Stimulated activated CD4-positive, alpha-beta T cell treated with anti-CD3 and anti-CD28 coated beads, TNF-alpha, amount 100 ng/mL, for 48 hours (primary cell): ENCODE measurements around the gene ULK1.

Experiments
- DNase-seq, 3 donors: peaks; one replicate each; pipeline ENCODE4 v3.0.0-alpha.2; 2020; ENCODE audit warnings: low read depth in 3 of 3

ULK1 gene

DNA sequence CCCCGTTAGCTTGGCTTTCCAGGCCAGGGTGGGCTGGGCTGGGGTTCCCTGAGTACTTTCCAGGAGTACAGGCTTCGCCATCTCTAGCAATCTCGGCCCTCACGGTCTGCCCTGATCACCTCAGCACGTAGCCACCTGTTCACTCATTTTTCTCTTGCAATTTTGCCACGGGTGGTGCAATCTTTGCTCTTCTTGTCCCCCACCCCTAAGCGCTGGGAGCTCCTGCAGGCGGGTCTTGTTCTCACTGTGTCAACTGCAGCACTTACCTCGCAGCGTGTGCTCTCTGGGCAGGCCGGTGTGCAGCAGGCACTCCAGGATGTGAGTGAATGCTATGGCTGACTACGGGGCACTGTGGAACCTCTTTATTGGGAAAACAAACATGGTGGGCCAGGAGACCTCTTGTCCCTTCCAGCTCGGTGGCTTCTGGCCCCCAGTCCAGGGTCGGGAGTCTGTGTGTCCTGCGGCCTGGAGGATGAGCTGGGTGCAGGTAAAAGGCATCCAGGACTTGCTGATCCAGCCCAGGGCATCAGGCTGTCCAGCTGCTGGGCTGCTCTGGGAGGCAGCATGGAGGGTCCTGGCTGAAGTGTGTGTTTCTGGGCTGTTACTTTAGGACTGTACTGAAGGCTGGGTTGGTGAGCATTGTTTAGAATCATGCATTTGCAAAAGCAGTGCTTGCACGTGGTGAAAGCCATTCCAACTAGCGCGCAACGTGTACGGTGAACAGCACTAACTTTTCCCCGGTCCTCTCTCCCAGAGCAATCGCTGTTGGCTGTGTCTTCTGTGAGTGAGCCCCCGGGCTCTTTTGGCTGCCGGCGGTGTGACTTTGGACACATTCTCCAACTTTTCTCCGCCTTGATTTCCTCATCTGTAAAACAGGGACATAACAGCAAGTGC lies 1.5 kb upstream of the ULK1 start:
- DNase-seq, result no peak

DNA sequence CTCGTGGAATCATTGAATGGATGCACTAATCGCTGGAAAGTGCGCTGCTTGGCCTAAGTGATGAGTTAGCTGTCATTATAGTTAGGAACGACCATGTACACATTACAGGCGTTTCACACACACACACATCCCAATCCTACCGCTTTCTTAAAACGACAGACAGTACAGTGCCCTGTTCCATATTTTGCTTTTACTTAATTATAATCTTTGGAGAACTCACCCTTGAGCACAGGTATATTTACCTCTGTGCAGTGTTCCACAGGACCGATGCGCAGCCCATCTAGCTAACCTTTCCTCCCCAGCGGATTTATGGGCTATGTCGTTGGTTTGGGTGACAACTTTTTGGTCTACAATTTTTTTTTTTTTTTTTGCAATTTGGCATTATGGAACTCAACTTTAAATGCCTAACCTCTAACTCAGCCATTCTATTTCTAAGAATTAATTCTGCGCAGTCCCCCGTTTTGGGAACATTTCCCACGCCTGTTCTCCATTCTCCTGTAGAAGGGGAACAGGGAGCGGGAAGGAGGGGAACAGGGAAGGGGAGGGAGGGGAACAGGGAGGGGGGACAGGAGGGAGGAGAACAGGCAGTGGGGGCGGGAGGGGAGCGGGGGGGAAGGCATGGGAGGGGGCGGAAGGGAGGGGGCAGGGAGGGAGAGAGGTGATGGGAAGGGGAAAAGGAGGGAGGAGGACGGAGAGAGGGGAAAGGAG lies 663 bp upstream of the ULK1 start:
- no peak for DNase-seq

DNA sequence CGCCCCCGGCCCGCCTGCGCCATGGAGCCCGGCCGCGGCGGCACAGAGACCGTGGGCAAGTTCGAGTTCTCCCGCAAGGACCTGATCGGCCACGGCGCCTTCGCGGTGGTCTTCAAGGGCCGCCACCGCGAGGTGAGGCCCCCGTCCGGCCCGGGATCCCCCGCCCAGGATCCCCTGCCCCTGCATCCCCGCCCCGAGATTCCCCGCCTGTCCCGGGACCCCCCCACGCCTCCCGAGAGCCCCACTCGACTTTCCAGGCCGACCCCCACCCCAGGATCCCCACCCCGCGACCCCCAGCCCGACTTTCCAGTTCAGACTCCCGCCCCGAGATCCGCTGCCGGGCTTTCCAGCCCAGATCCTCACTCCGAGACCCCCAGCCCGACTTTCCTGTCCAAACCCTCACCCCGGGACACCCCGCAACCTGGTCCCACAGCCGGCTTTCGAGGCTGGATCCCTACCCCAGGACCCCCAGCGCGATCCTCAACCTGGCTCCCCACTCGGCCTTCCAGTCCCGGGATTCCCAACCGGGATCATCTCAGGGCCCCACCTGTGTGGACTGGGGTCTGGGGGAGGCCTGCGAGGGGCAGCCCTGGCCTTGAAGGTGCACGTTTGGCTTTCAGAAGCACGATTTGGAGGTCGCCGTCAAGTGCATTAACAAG lies 688 bp downstream of the ULK1 start:
- DNase-seq, result no peak

DNA sequence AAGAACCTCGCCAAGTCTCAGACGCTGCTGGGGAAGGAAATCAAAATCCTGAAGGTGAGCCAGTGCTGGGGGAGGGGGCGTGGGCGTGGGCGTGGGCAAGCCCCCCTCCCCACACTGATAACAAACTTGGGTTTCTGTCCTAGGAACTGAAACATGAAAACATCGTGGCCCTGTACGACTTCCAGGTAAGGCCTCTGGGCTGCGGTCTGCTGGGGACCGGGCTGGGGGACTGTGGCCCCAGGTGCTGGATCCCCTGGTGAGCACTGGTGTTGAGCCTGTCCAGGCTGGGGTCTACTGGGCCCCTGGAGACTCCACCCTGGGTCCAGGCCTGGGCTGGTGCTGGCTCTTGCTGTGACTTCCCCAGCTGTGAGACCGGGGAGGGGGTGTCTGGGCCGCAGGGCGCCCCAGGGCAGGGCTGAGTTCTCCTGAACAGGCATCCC lies 1.2 kb downstream of the ULK1 start:
- DNase-seq, result no peak

DNA sequence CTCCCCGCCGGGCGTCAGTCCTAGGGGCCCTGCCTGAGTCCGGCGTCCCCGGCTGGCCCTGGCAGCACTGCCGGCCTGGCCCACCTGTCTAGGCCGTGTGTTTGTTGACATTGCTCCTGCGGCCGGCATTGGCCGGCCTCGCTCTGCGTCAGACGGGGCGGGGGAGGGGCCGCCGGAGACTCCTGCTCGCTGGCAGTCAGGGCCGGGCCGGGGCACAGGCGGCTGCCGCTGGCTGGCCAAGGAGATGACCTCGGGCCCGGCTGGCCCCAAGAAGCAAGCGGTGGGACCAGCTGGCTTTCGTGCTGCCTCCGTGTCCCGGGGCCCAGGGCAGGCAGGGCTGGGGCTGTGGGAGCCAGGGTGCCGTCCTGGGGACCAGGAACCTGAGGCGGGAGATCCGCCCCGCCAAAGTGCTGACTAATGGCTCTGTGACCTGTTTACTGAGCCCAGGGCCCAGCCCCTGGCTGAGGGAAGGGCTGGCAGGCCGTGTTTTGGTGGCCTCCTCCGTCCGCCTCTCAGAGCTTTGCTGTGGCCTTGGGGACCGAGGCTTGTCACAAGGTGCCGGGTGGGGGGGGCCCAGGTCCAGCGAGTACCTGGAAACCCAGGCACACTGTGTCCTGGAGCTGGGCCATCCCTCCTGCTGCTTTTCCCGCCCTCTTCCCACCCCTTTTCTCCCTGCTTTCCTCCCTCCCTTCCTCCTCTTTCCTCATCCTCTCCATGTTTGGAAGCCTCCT lies 1.8 kb downstream of the ULK1 start:
- DNase-seq, result peak; percentile 20 to 71 (median 39)

DNA sequence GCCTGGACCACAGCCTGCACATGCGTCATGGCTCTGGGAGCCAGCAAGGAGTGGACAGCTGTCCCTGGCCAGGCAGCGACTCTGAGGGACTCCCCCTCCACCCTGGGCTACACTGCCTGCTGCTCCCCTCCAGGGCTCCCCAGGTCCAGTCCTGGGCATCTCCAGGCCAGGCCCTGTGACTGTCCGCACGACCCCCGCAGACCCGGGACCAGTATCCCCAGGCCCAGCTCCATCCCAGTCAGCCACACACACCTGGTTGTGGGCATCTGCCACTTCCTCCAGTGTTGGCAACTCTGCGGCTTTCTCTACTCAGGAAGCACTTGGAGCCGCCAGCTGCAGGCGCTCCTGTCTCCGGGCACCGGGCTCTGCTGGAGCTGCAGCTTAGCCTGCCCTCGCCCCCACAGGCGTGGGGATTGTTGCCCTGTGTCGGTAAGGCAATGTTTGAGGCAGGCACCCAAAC lies 2.4 kb downstream of the ULK1 start:
- DNase-seq, result no peak

DNA sequence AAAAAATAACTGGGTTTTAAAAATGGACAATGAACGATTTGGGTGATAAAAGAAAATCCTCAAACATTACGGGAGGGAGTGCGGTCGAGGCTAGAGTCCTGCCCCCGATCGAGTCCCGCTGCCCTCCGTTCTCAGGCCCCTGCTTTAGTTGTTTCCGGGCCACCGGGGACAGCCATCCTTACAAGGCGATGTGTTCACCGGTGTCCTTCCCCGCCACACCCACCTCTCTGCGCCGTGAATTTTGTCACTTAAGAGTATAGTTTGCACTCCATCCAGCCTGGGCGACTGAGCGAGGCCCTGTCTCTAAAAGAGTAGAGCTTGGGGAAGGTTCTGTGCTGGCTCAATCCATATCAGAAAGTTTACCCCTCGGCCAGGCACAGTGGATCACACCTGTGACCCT lies 2.9 kb downstream of the ULK1 start:
- DNase-seq, result no peak

DNA sequence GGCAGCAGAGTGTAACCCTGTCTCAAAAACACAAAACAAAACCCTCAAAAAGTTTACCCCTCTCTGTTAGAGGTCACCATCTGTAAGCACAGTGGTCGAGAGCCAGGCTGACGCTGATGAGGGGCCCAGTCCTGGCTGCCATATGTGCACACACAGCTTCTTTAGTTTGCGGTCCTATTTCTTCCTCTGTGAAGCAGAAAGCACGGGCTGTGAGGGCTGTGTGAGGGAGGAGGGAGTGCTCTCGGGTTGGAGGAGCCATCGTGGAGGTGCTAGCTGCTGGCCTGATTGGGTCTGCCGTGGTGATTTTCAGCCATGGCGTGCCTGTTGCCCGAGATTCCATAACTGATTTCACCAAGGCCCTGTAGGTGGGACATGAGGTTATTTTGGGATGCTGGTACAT lies 3.5 kb downstream of the ULK1 start:
- DNase-seq, result no peak

DNA sequence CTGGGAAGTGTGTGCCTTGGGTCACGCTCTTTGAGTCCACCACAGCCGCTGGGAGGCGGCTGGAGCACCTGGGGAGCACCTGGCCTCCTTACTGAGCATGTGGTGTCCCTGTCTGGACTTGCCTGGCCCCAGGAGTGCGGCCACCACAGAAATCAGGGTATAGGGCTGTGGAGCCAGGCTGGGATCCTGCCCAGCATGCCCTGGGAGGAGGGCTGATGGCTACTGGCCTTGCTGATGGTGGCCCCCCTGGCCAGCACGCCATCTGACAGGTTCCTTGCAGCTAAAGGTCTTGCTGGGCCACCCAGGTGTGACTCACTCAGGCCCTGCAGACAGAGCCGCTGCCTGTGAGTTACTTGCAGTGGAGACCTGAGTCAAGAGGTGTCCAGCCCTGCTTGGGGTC lies 6.0 kb downstream of the ULK1 start:
- DNase-seq, result no peak

DNA sequence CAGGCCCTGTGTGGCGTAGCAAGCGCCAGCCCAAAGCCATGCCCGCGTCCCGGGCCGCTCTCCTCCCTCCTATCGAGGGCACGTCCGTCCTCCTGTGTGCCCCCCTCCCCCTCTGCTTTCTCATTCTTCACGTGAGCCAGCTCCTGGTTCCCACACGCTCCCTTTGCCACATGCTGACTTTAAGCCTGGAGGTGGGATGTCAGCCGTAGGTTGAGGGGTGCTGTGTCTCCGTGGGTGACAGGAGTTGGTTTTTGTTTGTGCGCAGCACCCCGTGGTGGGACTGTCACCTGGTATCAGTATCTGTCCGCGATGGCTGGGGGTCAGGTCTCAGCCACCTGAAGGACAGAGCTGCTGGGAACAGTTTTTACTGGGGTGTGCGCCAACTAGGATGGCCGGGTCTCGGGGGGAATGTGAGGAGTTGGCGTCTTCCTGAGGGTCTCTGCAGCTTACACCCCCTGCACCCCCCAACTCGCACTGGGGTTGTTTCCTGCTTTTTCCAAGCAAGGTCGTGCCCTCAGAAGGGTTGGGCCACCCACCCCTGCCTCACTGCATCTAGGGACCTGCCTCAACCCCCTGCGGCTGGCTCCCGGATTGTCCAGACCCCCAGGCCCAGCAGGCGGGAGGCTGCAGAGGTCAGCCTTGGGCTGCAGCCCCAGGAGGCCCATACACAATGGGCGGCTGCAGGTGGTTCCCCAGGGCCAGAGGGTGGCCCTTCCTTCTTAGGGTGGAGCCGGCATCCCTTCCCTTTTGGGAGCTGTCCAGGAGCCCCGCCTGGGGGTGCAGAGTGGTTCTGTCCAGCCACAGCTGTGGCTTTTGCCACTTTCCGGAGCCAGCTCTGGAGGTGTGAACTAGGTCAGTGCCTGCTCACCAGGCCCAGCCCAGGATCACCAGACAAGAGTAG lies 7.3 kb downstream of the ULK1 start:
- DNase-seq, result no peak

DNA sequence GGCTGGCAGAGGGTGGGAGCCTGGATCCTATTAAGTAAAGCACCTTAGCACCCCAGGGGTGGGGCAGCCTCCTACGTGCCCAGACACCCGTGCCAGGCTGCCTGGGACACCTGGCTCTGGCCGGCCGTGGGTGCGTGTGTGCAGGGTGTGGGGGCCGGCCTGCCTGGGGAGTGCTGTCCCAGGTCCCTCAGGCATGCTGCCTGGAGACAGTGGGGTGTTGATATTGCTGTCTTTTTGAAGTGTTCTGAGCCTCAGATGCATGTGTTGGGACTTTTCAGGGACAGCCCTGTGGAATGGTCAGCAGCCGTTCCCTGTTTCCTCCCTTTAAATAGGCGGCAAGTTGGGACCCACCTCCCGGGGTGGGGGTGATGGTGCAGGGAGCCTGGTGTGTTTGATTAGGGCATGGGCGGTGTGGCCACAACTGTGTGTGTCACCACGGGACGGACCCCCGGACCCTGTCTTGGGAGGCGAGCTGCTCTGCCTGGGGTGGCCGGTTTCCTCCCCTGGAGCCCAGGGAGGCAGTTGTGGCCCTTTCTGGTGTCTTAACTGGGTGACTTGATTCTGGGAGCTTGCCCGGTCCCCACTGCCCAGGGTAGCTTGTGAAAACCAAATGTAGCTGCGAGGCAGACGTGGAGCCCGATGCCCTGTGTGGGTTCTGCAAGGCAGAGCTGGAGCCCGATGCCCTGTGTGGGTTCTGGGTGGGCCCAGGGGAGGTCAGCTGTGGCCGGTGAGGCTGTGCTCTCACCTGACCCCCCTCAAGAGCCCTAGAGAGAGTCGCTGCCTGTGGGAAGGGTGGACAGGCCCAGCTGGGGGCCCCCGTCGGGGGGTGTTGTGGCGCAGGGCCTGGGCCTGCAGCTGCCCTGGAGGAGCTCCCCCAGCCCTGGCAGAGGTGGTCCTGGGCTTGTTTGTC lies 8.2 kb downstream of the ULK1 start:
- DNase-seq, result no peak

DNA sequence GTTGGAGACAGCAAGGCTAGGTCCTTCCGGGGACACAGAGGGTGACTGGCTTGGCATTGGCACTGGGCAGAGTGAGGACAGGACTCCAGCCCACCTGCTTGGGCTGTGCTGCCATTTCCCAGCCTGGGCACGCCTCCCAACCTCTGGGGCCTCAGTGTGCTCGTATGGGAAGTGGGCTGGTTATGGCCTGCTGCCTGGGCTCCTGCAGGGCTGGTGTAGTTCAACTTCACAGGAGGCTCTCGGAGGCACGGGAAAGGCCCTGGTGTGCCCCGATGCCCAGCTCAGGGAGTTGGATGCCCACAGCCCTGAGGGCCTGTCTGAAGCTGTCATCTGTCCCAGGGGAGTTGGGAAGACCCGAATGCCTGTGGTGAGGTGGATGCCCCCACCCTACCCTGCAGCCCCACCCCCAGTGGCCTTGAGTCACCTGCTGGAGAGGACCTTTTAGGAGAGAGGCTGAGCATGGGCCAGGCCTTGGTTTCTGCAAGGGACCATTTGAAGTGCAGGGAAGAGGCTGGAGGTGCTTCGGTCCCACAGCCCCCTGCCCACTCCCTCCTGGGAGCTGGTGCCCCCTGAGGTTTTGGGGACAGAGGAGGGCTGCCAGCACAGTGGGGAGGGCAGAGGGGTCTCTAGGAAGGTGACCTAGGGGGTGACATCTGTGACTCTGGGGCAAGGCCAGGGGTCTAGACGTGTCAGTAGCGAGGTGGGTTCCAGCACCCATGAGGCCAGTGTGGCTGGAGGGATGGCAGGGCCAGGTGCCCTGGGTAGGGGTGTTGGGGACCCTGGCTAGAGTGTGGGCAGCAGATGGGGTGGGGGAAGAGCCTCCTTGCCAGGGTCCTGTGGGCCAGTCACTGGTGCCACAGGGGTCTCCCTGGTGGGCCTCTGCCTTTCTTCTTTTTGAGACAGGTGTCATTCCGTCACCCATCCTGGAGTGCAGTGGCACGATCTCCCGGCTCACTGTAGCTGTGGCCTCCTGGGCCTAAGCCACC lies 9.1 kb downstream of the ULK1 start:
- no peak for DNase-seq

DNA sequence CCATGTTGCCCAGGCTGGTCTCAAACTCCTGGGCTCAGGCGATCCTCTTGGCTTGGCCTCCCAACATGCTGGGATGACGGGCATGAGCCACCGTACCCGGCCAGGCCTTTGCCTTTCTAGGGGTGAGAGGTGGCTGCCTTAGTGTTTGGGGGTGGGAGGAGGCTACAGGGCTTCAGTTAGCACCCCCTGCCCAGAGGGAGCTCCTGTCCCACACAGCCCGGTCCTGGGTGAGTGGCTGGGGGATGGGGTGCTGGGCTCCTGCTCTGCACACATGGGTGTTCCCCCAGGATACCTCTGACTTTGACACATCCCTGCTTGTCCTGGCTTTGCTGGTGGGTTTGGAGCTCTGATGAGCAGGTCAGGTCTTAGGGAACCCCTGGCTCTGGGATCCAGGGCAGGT lies 9.9 kb downstream of the ULK1 start:
- no peak for DNase-seq

DNA sequence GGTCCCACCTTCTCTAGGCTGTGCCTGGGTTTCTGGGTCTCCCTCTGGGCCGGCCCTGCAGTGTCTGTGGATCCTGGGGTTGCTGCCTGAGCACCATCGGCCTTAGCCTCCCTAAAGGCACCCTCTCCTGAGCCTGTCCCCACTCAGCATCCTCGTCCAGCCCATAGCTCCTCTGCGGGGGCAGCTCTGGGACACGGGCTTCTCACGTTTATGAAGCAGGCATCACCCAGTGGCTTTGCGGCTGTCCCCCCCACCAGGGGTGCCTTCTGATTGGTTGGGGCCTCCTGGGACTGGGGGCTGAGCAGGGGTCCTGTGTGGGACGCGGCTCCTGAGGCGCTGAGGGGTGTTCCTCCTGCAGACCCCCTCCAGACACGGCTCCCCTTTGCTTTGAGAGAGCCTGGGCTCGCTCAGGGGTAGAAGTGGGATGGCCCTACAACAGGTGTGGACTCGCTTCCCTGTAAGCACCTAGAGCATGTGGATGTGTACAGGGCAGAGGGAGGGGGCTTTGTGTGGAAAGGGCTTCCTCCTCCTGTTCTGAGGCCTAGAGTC lies 10.7 kb downstream of the ULK1 start:
- no peak for DNase-seq

DNA sequence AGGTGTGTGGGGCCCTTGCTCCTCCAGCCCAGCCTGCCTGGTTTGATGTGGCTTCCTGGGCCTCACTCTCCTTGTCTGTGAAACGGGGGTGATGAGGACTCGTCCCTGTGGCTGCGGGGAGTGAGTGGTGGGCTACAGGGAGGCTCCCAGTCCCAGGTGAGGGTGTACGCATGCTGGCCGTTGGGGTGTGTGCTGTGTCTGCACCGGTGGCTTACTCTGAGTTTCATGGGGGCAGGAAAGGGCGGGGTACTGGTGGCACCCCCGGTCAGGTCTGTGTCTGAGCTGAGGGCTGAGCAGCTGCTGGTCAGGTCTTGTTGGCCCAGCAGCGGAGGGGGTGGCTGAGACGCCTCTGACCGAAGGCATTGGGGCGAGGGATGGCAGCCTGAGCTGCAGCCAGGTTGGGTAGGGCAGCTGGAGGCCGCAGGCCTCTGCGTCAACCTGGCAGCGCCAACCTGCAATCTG lies 11.2 kb downstream of the ULK1 start:
- no peak for DNase-seq

DNA sequence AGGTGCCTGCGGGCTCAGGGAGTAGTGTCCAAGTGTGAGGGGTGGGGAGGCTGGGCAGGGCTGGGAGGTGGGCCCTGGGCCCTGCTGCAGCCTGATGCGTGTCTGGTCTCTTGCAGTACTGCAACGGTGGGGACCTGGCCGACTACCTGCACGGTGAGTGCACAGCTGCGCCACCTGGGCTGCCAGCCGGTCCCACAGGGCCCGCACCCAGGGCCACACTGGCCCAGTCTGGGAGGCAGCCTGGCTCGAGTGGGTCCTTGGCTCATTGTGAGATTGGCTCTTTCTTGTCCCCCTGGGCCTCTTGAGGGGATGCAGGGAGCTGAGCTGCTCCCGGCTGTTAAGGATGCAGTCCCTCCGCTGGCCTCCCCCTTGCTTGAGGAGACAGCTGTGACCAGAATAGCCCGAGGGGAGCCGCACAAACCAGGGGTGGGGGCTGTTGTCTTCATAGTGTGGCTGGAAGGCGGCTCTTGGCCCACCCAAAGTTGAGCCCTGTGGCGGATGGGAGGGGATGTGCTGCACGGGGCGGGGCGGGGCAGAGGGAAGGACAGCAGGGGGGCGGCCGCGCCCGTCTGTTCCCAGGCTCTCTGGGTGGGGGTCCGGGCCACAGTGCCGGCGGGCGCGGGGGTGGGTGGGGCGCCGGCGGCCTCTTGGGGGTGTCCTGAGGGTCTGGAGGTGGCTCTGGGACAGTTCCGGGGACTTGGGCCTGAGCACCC lies 13.1 kb downstream of the ULK1 start:
- DNase-seq, result no peak
